ENCODE results near the gene PLEKHG5. TPM values are rescaled to one million over a fixed set of nuclear protein-coding genes. Genes with fewer than 3 reads are reported as not detected.
A peak's percentile ranks its signal among the peaks of the same experiment; 100 is the strongest.

PLEKHG5 gene
- total and polyA plus RNA-seq, 10 of the 15 experiments (the other 5 are each of a cell fraction or from before 2014, with no cell fraction given): 0.04 to 1.1 (median 0.18) TPM; not detected in 1

DNA sequence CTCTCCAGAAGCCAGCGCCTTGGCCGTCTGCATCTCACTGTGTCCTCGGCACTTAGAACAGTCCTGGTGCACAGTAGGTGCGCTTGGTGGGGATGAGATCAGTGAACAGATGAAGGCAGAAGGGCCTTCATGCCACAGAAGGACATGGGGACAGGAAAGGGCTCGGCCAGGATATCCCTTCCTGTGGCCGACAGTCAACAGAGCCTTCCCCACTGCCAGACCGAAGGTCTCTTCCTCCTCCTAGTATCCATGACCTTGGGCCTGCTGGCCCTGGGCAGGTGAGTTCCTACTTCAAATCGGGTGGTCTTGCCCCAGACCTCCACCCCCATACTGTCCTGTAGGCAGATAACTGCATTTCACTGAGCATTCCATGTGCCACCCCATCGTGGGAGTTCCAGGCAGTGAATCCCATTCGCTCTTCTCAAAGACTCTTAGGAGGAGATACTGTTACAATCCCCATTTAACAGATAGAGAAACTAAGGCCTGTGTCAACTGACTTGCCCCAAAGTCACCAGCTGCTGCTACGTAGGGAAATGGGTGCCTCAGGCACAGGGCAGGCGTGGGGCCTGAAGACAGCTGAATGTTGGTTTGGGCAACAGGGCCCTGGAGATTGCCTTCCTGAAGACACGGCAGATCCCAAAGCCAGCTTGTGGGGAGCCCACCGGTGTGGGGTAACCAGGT is 3.5 kb downstream of the PLEKHG5 start (continued):
- no peak for TF ChIP-seq BHLHE40 (IDR thresholded peaks at IDR 0.05; ENCODE audit: borderline replicate concordance in 1 of 2, low read depth in 2 of 2, low read length in 1 of 2)
- no peak for TF ChIP-seq MEF2B (IDR thresholded peaks at IDR 0.05; ENCODE audit: partially characterized antibody, poor library complexity, severe bottlenecking)
- no peak for TF ChIP-seq YY1 (IDR thresholded peaks at IDR 0.05; ENCODE audit: low read depth, low read length)
- TF ChIP-seq ZNF217 (IDR thresholded peaks at IDR 0.05): no peak
- no peak for TF ChIP-seq LARP7 (IDR thresholded peaks at IDR 0.05)
- TF ChIP-seq EGR1 (IDR thresholded peaks at IDR 0.05; ENCODE audit: borderline replicate concordance in 1 of 2, low read depth in 2 of 2, low read length in 2 of 2): no peak

GRCh38 chr1:6486433-6487011 is 4.9 kb downstream of the PLEKHG5 start:
- Histone ChIP-seq H3K79me2 (ENCODE audit: control insufficient read depth, insufficient read depth, low read length) (no peaks in the 10 kb centered on the region), H4K20me1 (ENCODE audit: control insufficient read depth, insufficient read depth) (peaks cover 2% of the 10 kb centered on the region; the same call in 1 of the 2 replicates), H3K4me3 (no peak overlapping the region), H3K4me1 (ENCODE audit: control insufficient read depth, insufficient read depth, low read length) (no peaks in the 10 kb centered on the region), H3K36me3 (ENCODE audit: control insufficient read depth in 2 of 2, insufficient read depth in 2 of 2, low read length in 1 of 2) (no peaks in the 10 kb centered on the region), H3K4me2 (ENCODE audit: control insufficient read depth, insufficient read depth) (no peak overlapping the region), H3K9ac (ENCODE audit: control insufficient read depth, insufficient read depth, low read length) (no peak overlapping the region), H2AFZ (ENCODE audit: control insufficient read depth, low read depth, low read length) (no peak overlapping the region), H3K27me3 (replicated peaks in 1 of 2; ENCODE audit: control insufficient read depth in 2 of 2, insufficient read depth in 2 of 2, low read length in 1 of 2) (peaks cover 2 to 3% of the 10 kb centered on the region in 2 experiments; a peak in 3 of 4 replicates), H3K27ac (ENCODE audit: control insufficient read depth, insufficient read depth) (no peak overlapping the region), H3K9me3 (replicated peaks; ENCODE audit: control insufficient read depth, insufficient read depth, low read length) (no peaks in the 10 kb centered on the region)
- intact Hi-C loops (cut with micrococcal nuclease; ENCODE audit: unreplicated experiment): no loop called here
- in situ Hi-C loops (cut with MboI): loop anchor here (25.0 kb wide), 1 partner anchor 726 kb away; no protein-coding TSS in a partner anchor
- ChIA-PET CTCF (interaction anchor here (1.0 to 1.4 kb wide), 5 partner anchors 10 to 160 kb away, joined by 3 to 10 read pairs (median 4); no protein-coding TSS in a partner anchor), POLR2A (no interaction called here), SMC1A (ENCODE audit: uncharacterized antibody, unreplicated experiment) (interaction anchor here (0.9 kb wide), 1 partner anchor 66 kb away, joined by 3 read pairs; no protein-coding TSS in a partner anchor), RAD21 (ENCODE audit: unreplicated experiment) (interaction anchor here (1.1 kb wide), 1 partner anchor 159 kb away, joined by 3 read pairs; no protein-coding TSS in a partner anchor)
- no TSS peak for BruUV-seq (replicated peaks)
- 3% methylated on average over 15 of the region's 15 CpGs for WGBS (ENCODE audit: insufficient coverage, insufficient replicate concordance, low lambda C conversion rate, missing lambda C conversion rate)
- ATAC-seq: peak; percentile 70
- no peak for DNase-seq (ENCODE audit: low read depth, low spot score)
- FAIRE-seq: peak; percentile 61
- TF ChIP-seq ZNF622 (IDR thresholded peaks at IDR 0.05): no peak
- peak; percentile 54; the same call in 1 of the 2 replicates for TF ChIP-seq YY1 (IDR thresholded peaks at IDR 0.05; ENCODE audit: low read depth, low read length)
- TF ChIP-seq, protein P1, sequence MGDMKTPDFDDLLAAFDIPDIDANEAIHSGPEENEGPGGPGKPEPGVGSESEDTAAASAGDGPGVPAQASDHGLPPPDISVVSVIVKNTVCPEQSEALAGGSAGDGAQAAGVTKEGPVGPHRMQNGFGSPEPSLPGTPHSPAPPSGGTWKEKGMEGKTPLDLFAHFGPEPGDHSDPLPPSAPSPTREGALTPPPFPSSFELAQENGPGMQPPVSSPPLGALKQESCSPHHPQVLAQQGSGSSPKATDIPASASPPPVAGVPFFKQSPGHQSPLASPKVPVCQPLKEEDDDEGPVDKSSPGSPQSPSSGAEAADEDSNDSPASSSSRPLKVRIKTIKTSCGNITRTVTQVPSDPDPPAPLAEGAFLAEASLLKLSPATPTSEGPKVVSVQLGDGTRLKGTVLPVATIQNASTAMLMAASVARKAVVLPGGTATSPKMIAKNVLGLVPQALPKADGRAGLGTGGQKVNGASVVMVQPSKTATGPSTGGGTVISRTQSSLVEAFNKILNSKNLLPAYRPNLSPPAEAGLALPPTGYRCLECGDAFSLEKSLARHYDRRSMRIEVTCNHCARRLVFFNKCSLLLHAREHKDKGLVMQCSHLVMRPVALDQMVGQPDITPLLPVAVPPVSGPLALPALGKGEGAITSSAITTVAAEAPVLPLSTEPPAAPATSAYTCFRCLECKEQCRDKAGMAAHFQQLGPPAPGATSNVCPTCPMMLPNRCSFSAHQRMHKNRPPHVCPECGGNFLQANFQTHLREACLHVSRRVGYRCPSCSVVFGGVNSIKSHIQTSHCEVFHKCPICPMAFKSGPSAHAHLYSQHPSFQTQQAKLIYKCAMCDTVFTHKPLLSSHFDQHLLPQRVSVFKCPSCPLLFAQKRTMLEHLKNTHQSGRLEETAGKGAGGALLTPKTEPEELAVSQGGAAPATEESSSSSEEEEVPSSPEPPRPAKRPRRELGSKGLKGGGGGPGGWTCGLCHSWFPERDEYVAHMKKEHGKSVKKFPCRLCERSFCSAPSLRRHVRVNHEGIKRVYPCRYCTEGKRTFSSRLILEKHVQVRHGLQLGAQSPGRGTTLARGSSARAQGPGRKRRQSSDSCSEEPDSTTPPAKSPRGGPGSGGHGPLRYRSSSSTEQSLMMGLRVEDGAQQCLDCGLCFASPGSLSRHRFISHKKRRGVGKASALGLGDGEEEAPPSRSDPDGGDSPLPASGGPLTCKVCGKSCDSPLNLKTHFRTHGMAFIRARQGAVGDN (IDR thresholded peaks at IDR 0.05): no peak
- no peak for TF ChIP-seq ATF2 (IDR thresholded peaks at IDR 0.05; ENCODE audit: low read length)
- TF ChIP-seq CREM (IDR thresholded peaks at IDR 0.05; ENCODE audit: low read depth): no peak
- peak; percentile 42; the same call in 1 of the 2 replicates for TF ChIP-seq SMARCA5 (IDR thresholded peaks at IDR 0.05)
- TF ChIP-seq ZBED1 (IDR thresholded peaks at IDR 0.05; ENCODE audit: borderline replicate concordance): no peak
- TF ChIP-seq, protein P2, sequence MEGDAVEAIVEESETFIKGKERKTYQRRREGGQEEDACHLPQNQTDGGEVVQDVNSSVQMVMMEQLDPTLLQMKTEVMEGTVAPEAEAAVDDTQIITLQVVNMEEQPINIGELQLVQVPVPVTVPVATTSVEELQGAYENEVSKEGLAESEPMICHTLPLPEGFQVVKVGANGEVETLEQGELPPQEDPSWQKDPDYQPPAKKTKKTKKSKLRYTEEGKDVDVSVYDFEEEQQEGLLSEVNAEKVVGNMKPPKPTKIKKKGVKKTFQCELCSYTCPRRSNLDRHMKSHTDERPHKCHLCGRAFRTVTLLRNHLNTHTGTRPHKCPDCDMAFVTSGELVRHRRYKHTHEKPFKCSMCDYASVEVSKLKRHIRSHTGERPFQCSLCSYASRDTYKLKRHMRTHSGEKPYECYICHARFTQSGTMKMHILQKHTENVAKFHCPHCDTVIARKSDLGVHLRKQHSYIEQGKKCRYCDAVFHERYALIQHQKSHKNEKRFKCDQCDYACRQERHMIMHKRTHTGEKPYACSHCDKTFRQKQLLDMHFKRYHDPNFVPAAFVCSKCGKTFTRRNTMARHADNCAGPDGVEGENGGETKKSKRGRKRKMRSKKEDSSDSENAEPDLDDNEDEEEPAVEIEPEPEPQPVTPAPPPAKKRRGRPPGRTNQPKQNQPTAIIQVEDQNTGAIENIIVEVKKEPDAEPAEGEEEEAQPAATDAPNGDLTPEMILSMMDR (IDR thresholded peaks at IDR 0.05 in 2 of 3, conservative IDR thresholded peaks at IDR 0.05 in 1 of 3; ENCODE audit: control insufficient read depth in 2 of 3, extremely low read depth in 1 of 3, insufficient read depth in 1 of 3, low read depth in 3 of 3, low read length in 3 of 3): peak; percentile 83 to 98 (median 92)
- TF ChIP-seq ZSCAN29 (IDR thresholded peaks at IDR 0.05): no peak

All from GM12878 (cell line).